Measurements from ENCODE around the gene PCDH9.

Gene PCDH9

GRCh38 chr13:66659286-66659685 is 570.9 kb downstream of the PCDH9 start:
- TF ChIP-seq CTCF (conservative IDR thresholded peaks at IDR 0.05; ENCODE audit: low read depth, low read length) = no peak
- peak; percentile 76 for DNase-seq (ENCODE audit: low read depth)
- no peak overlapping the region for H3K4me3 ChIP-seq (ENCODE audit: low read depth, low read length)

GRCh38 chr13:66657165-66657881 is 572.8 kb downstream of the PCDH9 start:
- DNase-seq (ENCODE audit: low read depth) = peak; percentile 95
- no peak for TF ChIP-seq CTCF (conservative IDR thresholded peaks at IDR 0.05; ENCODE audit: low read depth, low read length)
- no peak overlapping the region for H3K4me3 ChIP-seq (ENCODE audit: low read depth, low read length)

GRCh38 chr13:66655847-66656454 is 574.2 kb downstream of the PCDH9 start:
- TF ChIP-seq CTCF (conservative IDR thresholded peaks at IDR 0.05; ENCODE audit: low read depth, low read length) = no peak
- DNase-seq (ENCODE audit: low read depth) = no peak
- H3K4me3 ChIP-seq (ENCODE audit: low read depth, low read length) = no peak overlapping the region

- TF ChIP-seq CTCF (conservative IDR thresholded peaks at IDR 0.05; ENCODE audit: low read depth, low read length) = no peak
- no peak overlapping the region for H3K4me3 ChIP-seq (ENCODE audit: low read depth, low read length)
- DNase-seq (ENCODE audit: low read depth) = no peak
Observed at GRCh38 chr13:66644855-66645460, 585.2 kb downstream of the PCDH9 start.

- no peak for TF ChIP-seq CTCF (conservative IDR thresholded peaks at IDR 0.05; ENCODE audit: low read depth, low read length)
Observed at GRCh38 chr13:66640231-66640630, 589.9 kb downstream of the PCDH9 start.

GRCh38 chr13:66639044-66639443 is 591.1 kb downstream of the PCDH9 start:
- no peak for DNase-seq (ENCODE audit: low read depth)
- TF ChIP-seq CTCF (conservative IDR thresholded peaks at IDR 0.05; ENCODE audit: low read depth, low read length) = no peak
- H3K4me3 ChIP-seq (ENCODE audit: low read depth, low read length) = no peak overlapping the region

More at GRCh38 chr13:66640231-66640630, 589.9 kb downstream of the PCDH9 start:
- no peak overlapping the region for H3K4me3 ChIP-seq (ENCODE audit: low read depth, low read length)
- DNase-seq (ENCODE audit: low read depth) = no peak
